ENCODE results near the gene FARS2.

FARS2 gene

DNA sequence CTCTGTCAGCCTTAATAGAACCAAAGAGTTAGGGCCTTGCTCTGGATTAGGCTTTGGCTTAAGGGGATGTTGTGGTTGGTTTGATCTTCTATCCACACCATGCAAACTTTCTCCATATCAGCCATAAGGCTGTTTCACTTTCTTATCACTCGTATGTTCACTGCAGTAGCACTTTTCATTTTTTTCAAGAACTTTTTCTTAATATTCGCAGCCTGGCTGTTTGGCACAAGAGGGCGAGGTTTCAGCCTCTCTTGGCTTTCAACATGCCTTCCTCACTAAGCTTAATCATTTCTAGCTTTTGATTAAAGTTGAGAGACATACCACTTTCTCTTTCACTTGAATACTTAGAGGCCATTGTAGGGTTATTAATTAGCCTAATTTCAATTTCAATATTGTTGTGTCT, 552.3 kb downstream of the FARS2 start:
- DNase-seq, result no peak

DNA sequence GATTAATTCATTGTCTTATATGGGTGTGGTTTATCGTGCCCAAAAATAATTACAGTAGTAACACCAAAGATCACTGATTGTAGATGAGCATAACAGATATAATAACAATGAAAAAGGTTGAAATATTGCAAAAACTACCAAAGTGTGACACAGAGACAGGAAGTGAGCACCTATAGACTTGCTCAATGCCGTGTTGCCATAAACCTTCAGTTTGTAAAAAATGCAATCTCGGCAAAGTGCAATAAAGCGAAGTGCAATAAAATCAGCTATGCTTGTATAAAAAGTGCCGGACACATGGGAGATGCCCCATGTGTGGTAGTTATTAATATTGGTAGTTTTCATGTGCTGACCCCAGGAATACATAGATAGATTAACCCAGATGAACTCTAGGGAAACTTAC, 552.8 kb downstream of the FARS2 start:
- no peak for DNase-seq

DNA sequence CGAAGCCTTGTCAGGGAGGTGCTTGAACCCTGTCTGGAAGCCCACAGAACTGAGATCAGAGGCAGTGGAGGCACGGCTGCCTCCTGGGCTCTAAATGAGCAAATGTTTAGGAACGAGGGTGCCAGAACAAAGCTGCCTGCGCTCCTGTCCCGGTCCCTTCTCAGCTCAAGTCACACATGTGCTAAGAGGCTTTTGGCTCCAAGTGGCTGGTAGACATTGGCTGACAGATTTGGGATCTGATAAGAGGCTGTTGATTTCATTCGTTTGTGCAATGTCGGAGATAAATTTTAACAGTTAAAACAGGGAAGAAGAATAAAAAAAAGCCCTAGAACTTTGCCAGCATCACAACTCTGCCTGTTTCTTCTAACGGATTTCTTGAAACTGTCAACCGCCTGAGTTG, 553.6 kb downstream of the FARS2 start:
- DNase-seq, result no peak

DNA sequence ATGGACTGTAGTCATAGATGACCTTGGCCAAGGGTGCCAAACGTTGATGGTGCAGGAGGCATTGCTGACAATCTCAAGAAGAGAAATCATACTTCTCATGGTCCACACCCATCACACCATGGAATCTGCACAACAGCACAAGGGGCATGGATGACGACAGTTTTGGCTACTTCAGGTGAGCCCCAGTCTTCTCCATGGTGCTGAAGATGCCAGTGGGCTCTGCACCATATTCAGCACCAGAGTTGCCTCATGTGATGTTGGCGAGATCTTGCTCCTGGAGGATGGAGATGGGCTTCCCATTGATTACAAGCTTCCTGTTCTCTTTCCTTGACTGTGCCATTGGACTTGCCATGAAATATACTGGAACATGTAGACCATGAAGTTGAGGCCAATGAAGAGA, 556.6 kb downstream of the FARS2 start:
- no peak for DNase-seq

DNA sequence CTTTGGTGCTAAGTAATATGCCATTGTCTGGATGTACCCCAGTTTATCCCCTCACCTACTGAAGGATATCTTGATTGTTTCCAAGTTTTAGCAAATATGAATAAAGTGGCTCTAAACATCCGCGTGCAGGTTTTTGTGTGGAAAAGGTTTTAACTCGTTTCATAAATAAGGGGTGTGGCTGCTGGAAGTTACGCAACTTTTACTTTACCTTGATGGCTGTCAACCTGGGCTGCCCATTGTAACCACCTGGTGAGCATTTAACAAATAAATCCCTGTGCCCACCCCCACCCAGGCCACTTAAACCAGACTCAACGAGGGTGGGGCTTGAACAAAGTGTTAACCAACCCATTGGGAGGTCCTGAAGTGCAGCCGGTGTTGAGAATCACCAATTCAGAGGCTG, 557.6 kb downstream of the FARS2 start:
- no peak for DNase-seq
